Esophagus squamous epithelium (tissue), 5 donors: ENCODE measurements around the gene INPP4B. TPM values are rescaled to one million over a fixed set of nuclear protein-coding genes. Genes with fewer than 3 reads are reported as not detected.

ENCODE experiments used
- DNase-seq: peaks from one replicate; lab custom pipeline; 2025; lab: John Stamatoyannopoulos, UW
- H3K27ac ChIP-seq, 4 donors: fragments of 200-600 bp; sonication (generic); one replicate each; pipeline ENCODE4 v1.5.1; 2016 to 2019; ENCODE audit warnings: mild to moderate bottlenecking in 1 of 4
- H3K27me3 ChIP-seq, 4 donors: fragments of 200-600 bp; sonication (generic); 1 replicate in 3 of 4; 2 replicates in 1 of 4; pipeline versions ENCODE4 v1.5.1 to v1.6.0; 2017 to 2021; ENCODE audit warnings: antibody characterized with exemption in 1 of 4
- H3K36me3 ChIP-seq, 3 donors: fragments of 200-600 bp; sonication (generic); one replicate each; pipeline ENCODE4 v1.5.1; 2016 to 2019
- H3K4me1 ChIP-seq, 3 donors: fragments of 200-600 bp; sonication (generic); one replicate each; pipeline ENCODE4 v1.5.1; 2017 to 2019
- H3K4me3 ChIP-seq, 4 donors: fragments of 200-600 bp; sonication (generic); 1 replicate in 3 of 4; 2 replicates in 1 of 4; pipeline ENCODE4 v1.5.1; 2016 to 2019; ENCODE audit warnings: mild to moderate bottlenecking in 2 of 4, moderate library complexity in 1 of 4
- H3K9me3 ChIP-seq, 3 donors: fragments of 200-600 bp; sonication (generic); one replicate each; pipeline ENCODE4 v1.5.1; 2016 to 2019
- CTCF ChIP-seq, 6 experiments: fragments of 450-650 bp in 4 of 6; fragments of 200-600 bp in 2 of 6; sonication (generic) in 2 of 6; IDR thresholded peaks; one replicate each; pipeline ENCODE4 v1.5.1; 2016 to 2019; ENCODE audit warnings: antibody characterized with exemption in 6 of 6, mild to moderate bottlenecking in 4 of 6, moderate library complexity in 4 of 6
- POLR2A ChIP-seq, 4 donors: fragments of 450-650 bp; IDR thresholded peaks; one replicate each; pipeline ENCODE4 v1.6.1; 2017; ENCODE audit warnings: antibody characterized with exemption in 4 of 4, mild to moderate bottlenecking in 4 of 4, moderate library complexity in 3 of 4
- WGBS, 2 donors: methylation state at CpG; one replicate each; pipeline ENCODE4 v1.1.5; 2018; 5-methylcytosine and 5-hydroxymethylcytosine counted together
- intact Hi-C: fragments of 100-400 bp; cut with DNase I; formaldehyde crosslinking; loops from one replicate; pipeline ENCODE4 v1.15.0; 2022
- total RNA-seq, 4 donors: library from RNA; depleted of rRNA; stranded (reverse); fragments of >200 nt; gene quantifications; one replicate each; pipeline ENCODE4 v1.1.0, GENCODE V29; 2016
- donor health status: DM: yes; HTN: yes; CAD: no.

Gene INPP4B
- total RNA-seq, 4 donors from 2014 or later: 14.3 to 49.7 (median 21.3) TPM

- TF ChIP-seq POLR2A (IDR thresholded peaks at IDR 0.05) (no peak), CTCF (IDR thresholded peaks at IDR 0.05) (no peak)
- Histone ChIP-seq H3K27ac (no peak overlapping the region), H3K4me3 (no peak overlapping the region), H3K36me3 (no peaks in the 10 kb centered on the region), H3K27me3 (no peaks in the 10 kb centered on the region), H3K4me1 (no peaks in the 10 kb centered on the region), H3K9me3 (no peaks in the 10 kb centered on the region)
- WGBS, 2 donors: 90 to 91% methylated on average over 3 of the region's 3 CpGs
- no peak for DNase-seq
- intact Hi-C loops: no loop called here
These were observed 162.1 kb downstream of the INPP4B start for GRCh38 chr4:142683997-142684396.

GRCh38 chr4:142683503-142683902 is 162.6 kb downstream of the INPP4B start:
- DNase-seq: no peak
- 65 to 74% methylated on average over 2 of the region's 2 CpGs for WGBS, 2 donors

GRCh38 chr4:142671516-142671915 is 174.6 kb downstream of the INPP4B start:
- DNase-seq: no peak
- 95 to 97% methylated on average over 2 of the region's 2 CpGs for WGBS, 2 donors
- Histone ChIP-seq H3K36me3 (no peaks in the 10 kb centered on the region), H3K9me3 (peaks cover 0 to 23% (median 0%) of the 10 kb centered on the region in 3 donors), H3K27me3 (no peaks in the 10 kb centered on the region), H3K4me3 (no peak overlapping the region), H3K27ac (no peak overlapping the region), H3K4me1 (no peaks in the 10 kb centered on the region)
- TF ChIP-seq POLR2A (IDR thresholded peaks at IDR 0.05) (no peak), CTCF (IDR thresholded peaks at IDR 0.05) (no peak)
- intact Hi-C loops: no loop called here

More at GRCh38 chr4:142683503-142683902, 162.6 kb downstream of the INPP4B start:
- no peaks in the 10 kb centered on the region for H3K4me1 ChIP-seq
- H3K4me3 ChIP-seq: no peak overlapping the region
- H3K27me3 ChIP-seq: no peaks in the 10 kb centered on the region
- no peak overlapping the region for H3K27ac ChIP-seq
- no peak for TF ChIP-seq CTCF (IDR thresholded peaks at IDR 0.05)
- TF ChIP-seq POLR2A (IDR thresholded peaks at IDR 0.05): no peak
- H3K9me3 ChIP-seq: no peaks in the 10 kb centered on the region
- intact Hi-C loops: no loop called here
- H3K36me3 ChIP-seq: no peaks in the 10 kb centered on the region

GRCh38 chr4:142663828-142664227 is 182.3 kb downstream of the INPP4B start:
- H3K27ac ChIP-seq: no peak overlapping the region
- no peaks in the 10 kb centered on the region for H3K36me3 ChIP-seq
- no peak overlapping the region for H3K4me3 ChIP-seq
- H3K9me3 ChIP-seq: peaks cover 0 to 24% (median 0%) of the 10 kb centered on the region in 3 donors
- H3K4me1 ChIP-seq: no peaks in the 10 kb centered on the region
- TF ChIP-seq CTCF (IDR thresholded peaks at IDR 0.05) (no peak), POLR2A (IDR thresholded peaks at IDR 0.05) (no peak)
- H3K27me3 ChIP-seq: no peaks in the 10 kb centered on the region
- intact Hi-C loops: no loop called here
- 81 to 82% methylated on average over 1 of the region's 1 CpG for WGBS, 2 donors
- DNase-seq: no peak

GRCh38 chr4:142660728-142661127 is 185.4 kb downstream of the INPP4B start:
- H3K4me3 ChIP-seq: no peak overlapping the region
- TF ChIP-seq CTCF (IDR thresholded peaks at IDR 0.05) (no peak), POLR2A (IDR thresholded peaks at IDR 0.05) (no peak)
- intact Hi-C loops: no loop called here
- no peaks in the 10 kb centered on the region for H3K27me3 ChIP-seq
- no peaks in the 10 kb centered on the region for H3K36me3 ChIP-seq
- H3K9me3 ChIP-seq: peaks cover 11 to 43% (median 17%) of the 10 kb centered on the region in 3 donors
- H3K4me1 ChIP-seq: no peaks in the 10 kb centered on the region
- 83 to 92% methylated on average over 8 of the region's 8 CpGs for WGBS, 2 donors
- no peak for DNase-seq
- no peak overlapping the region for H3K27ac ChIP-seq
